Adipose tissue (tissue), 3 donors: ENCODE measurements around the gene SOX15. TPM values are rescaled to one million over a fixed set of nuclear protein-coding genes. Genes with fewer than 3 reads are reported as not detected.
"Not testable (repeated sequence)": the region's sequence is repeated elsewhere in the genome, so short reads cannot be mapped to it uniquely, and the experiment has no call there.

Experiments used
- H3K27ac ChIP-seq: one replicate; pipeline ENCODE4 v1.5.1; 2013; ENCODE audit warnings: low read depth, low read length
- WGBS, 3 donors: extraction: QIAGEN DNeasy Blood & Tissue Kit; methylation state at CpG; one replicate each; pipeline ENCODE4 v1.1.7; 2013; 5-methylcytosine and 5-hydroxymethylcytosine counted together
- polyA plus RNA-seq, 3 donors: library from polyadenylated mRNA; stranded (reverse); fragments of 200-250 nt; gene quantifications; one replicate each; pipeline ENCODE4 v1.2.3, GENCODE V29; 2013
- donor health status: healthy with polysubstance abuse.
- donor health status: Bipolar disorder and iron deficiency.
- donor health status: healthy.

Gene SOX15
- polyA plus RNA-seq, 3 donors, result 0.21 to 2.7 (median 0.46) TPM

- no peak overlapping the region for H3K27ac ChIP-seq
- 6 to 11% (median 11%) methylated on average over 15 to 20 of the region's 20 CpGs for WGBS, 3 donors
These were observed 24.0 kb upstream of the SOX15 start for GRCh38 chr17:7613769-7614424.

DNA sequence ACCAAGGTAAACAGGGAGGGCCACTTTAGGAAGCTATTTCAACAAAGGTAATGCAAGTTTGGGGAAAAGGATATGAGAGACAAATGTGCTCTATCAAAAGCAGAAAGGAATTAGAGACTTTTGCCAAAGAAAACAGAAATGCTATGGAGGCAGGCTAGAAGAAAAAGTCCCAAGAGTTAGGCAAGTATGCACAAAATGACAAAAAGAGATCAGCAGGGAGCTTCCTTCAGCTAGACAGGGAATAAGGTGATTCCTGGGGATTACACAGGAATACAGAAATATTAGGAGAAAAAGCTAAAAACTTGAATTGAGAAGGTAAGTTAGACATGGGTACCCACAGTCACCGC is 22.4 kb upstream of the SOX15 start:
- 89 to 100% (median 98%) methylated on average over 1 of the region's 1 CpG for WGBS, 3 donors

DNA sequence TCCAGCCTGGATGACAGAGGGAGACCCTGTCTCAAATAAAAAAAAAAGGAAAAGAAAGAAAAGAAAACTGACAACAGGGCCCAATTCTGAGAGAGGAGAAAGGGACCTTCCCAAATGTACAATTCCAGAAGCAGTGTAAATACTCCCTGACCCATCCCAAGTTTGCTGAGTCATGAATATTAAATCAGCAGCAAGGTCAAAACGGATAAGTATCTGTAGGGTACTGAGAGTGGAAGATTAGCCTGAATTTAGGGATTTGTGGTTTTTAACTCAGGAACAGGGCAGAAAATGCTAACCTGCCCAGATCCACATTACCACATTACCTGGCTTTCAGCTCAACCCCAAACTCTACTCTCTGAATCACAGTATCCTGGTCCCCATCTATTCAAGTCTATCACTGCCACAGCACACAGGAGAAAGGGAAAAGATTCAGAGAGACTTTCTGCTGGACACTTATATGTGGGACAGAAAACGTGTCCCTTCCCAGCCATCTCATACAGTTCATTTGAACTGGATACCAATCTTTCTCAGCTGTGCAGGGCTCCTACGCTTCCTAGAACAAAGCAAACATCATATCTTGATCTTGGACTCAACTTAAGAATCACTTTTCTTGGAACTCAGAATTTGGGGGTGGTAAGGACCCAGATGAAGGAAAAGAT is 21.9 kb upstream of the SOX15 start:
- no peak overlapping the region for H3K27ac ChIP-seq
- WGBS, 3 donors, result 30 to 72% (median 70%) methylated on average over 3 of the region's 3 CpGs

More for the DNA sequence above, 22.4 kb upstream of the SOX15 start:
- H3K27ac ChIP-seq, result no peak overlapping the region

- 97 to 100% (median 99%) methylated on average over 2 of the region's 2 CpGs for WGBS, 3 donors
- no peak overlapping the region for H3K27ac ChIP-seq
These were observed 20.7 kb upstream of the SOX15 start for GRCh38 chr17:7610641-7611040.

DNA sequence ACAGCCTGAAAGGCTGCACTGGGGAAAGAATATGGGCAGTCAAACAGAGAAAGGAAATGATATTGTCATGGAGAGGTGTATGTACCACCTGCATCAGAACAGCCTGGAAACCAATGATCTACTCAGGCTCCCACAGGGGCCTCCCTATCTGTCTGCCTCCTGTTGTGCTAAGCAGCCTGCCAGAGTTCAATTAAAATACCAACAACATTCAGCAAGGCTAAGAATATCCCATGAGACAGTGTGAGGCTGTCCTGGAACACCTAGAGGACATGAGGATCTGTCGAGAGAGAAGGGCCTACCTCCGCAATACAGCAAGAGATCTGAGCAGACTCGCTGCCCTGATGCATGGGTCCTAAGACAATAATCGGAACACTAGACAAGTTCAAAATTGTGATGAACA is 16.4 kb upstream of the SOX15 start:
- WGBS, 3 donors, result 96 to 98% (median 97%) methylated on average over 4 of the region's 4 CpGs
- H3K27ac ChIP-seq, result no peak overlapping the region

- H3K27ac ChIP-seq, result not testable (repeated sequence)
- WGBS, 3 donors, result 61 to 81% (median 74%) methylated on average over 5 of the region's 5 CpGs
These were observed 7.7 kb upstream of the SOX15 start for GRCh38 chr17:7597561-7597960.

GRCh38 chr17:7593296-7593695 is 3.4 kb upstream of the SOX15 start:
- WGBS, 3 donors, result 75 to 85% (median 85%) methylated on average over 12 of the region's 12 CpGs
- no peak overlapping the region for H3K27ac ChIP-seq

- 91 to 93% (median 92%) methylated on average over 23 of the region's 23 CpGs for WGBS, 3 donors
- no peak overlapping the region for H3K27ac ChIP-seq
These were observed 2.6 kb upstream of the SOX15 start for GRCh38 chr17:7592422-7593021.

- H3K27ac ChIP-seq, result no peak overlapping the region
- 89 to 95% (median 94%) methylated on average over 4 to 5 of the region's 5 CpGs for WGBS, 3 donors
These were observed 1.7 kb upstream of the SOX15 start for GRCh38 chr17:7591596-7591995.

DNA sequence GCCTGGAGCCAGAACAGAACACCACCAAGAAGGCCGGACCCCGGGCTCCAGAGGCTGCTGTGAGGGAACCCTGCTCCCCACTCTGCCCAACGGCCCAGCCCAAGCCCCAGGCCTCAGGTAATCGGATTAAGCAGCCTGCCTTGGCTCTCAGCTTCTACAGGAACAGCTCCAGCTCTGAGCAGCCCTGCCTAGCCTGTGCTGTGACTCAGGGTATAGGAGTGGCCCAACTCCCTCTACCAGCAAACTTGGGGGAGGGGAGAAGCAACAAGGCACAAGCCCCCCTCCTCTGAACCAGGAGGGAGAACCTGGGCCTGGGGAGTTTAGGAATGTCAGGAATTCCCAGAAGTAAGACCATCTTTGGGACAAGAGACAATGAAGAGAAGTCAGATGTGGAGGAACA is 849 bp upstream of the SOX15 start:
- 78 to 80% (median 79%) methylated on average over 4 of the region's 4 CpGs for whole genome bisulfite sequencing, 3 donors
- no peak overlapping the region for H3K27ac ChIP-seq

DNA sequence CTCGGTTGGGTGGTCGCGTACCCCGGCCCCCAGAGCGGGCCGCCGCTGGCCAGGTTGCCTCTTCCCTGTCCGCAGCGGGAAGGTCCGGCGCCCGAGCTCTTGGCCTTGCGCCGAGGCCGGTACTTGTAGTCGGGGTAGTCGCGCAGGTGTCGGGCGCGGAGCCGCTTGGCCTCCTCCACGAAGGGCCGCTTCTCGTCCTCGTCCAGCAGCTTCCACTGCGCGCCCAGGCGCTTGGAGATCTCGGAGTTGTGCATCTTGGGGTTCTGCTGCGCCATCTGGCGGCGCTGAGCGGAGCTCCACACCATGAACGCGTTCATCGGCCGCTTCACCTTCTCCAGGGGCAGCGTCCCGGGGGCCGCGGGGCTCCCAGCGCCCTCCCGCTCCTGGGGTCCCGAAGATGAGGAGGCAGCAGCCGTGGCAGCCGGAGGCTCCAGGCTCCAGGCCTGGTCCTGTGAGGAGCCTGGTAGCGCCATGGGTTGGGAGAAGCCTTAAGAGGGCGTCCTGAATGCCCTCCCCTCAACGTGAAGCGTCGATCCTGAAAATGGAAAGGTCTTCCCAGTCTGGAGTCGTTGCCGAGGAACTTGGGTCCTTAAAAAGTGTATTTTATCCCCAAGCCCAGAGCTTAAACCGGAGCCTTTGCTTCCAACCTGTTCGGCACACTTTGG is 558 bp downstream of the SOX15 start:
- 16 to 24% (median 17%) methylated on average over 52 to 56 of the region's 56 CpGs for WGBS, 3 donors
- no peak overlapping the region for H3K27ac ChIP-seq

GRCh38 chr17:7588553-7589203 is 1.2 kb downstream of the SOX15 start:
- WGBS, 3 donors, result 65 to 76% (median 65%) methylated on average over 25 to 30 of the region's 30 CpGs

DNA sequence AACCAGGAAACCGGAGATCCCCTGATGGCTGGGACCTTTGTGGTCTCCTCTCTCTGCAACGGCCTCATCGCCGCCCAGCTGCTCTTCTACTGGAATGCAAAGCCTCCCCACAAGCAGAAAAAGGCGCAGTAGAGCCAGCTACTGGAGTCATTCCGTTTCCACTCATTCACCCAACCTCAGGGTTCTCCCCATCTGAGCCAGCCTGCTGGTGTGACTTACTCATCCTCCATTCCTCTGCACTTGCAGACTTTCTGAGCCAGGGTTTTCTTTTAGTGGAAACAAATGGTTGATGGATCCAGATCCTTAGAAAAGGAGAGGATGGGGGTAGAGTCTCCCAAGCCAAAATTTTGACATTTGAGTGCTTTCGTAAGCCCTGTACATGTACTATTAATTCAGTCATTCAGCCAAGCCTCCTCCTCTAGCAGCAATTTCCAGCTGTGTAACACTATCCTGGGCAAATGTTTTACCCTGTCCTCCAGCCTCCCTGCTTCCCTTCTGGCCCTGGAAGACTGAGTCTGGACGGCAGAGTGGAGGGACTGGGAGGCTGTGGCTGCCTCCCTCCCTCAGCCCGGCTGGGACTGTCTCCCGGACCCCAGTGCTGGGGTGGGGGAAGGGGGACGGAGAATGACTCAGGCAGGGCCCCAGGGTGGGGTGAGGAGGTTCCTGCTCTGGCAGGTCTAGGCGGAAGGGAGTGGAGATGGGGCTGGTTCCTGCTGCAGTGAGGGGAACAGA is 2.3 kb downstream of the SOX15 start:
- no peak overlapping the region for H3K27ac ChIP-seq
- 57 to 78% (median 59%) methylated on average over 12 of the region's 12 CpGs for WGBS, 3 donors

More at GRCh38 chr17:7588553-7589203, 1.2 kb downstream of the SOX15 start:
- H3K27ac ChIP-seq, result no peak overlapping the region

DNA sequence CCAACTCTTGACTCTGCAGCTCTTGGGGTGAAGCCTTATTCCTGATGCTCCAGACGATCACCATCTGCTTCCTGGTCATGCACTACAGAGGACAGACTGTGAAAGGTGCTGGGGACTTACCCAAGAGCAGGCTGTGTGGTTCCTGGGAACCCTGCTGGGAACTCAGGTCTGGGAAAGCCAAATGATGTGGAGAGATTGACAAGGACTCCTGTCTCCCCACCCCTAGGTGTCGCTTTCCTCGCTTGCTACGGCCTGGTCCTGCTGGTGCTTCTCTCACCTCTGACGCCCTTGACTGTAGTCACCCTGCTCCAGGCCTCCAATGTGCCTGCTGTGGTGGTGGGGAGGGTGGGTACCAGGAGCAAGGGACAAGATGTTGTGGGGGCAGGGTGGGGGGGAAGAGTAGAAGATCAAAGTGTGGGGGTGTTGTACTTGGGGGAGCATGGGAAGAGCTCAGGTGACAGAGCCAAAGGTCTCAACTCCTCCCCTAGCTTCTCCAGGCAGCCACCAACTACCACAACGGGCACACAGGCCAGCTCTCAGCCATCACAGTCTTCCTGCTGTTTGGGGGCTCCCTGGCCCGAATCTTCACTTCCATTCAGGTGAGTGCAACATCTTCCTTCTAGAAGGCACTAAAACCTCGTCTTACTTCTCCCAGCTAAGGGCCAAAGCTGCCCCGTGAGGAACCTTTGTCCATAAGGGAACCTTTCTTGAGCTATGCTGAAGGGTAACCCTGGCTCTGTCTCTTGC is 3.0 kb downstream of the SOX15 start:
- H3K27ac ChIP-seq, result no peak overlapping the region

GRCh38 chr17:7583253-7584109 is 6.4 kb downstream of the SOX15 start, which contains the start of gene MPDU1:
Gene MPDU1 (plus strand): TSS chr17:7583852. CDS start chr17:7583863, 11 bp downstream.
- peak within 1 kb of the TSS; percentile 58 for H3K27ac ChIP-seq
- 11 to 15% (median 14%) methylated on average over 66 to 69 of the region's 69 CpGs for WGBS, 3 donors

More for the DNA sequence above, 3.0 kb downstream of the SOX15 start:
- WGBS, 3 donors, result 46 to 76% (median 75%) methylated on average over 9 of the region's 9 CpGs

DNA sequence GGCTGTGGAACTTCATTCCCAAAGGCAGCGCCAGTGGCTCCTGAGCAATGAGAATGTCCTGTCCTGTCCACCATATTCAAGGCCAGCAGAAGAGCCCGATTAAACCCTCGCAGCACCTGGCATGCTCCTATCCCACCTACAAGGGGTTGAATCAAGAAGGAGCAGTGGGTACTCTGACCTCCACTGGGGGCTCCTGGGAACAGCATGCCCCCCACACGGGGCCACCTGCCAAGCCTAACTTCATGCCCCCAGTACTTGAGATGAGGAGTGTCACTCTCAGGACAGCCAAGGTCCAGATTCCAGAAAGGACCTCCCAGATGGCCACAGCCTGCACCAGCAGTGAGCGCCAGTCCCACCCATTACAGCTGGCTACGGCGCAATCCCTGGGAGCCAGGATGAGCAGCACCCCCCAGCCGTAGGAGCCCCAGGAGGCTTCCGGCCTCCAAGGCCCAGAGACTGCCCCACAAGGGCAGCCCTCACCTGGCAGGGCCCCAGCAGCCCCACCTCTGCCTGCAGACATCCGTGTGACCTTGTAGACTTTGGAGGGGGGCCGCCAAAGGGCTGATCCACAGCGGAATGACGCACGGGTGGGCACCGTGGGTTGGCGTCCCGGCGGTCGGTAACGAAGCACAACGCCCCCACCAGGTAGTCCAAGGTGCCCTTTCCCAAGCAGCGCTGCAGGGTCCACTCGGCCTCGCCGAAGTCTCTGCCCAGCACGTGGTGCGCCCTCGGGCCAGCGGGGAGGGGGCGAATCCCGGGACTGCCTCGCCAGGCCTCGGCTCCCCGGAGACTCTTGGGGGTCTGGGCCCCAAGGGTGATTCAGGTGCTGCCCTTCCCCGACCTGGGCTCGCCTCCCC is 7.3 kb downstream of the SOX15 start:
- peak overlapping the region; percentile 58 for H3K27ac ChIP-seq
- WGBS, 3 donors, result 81 to 85% (median 83%) methylated on average over 36 of the region's 36 CpGs
